Eye (tissue), 1 donor: ENCODE results near the gene RNASEH1.
A peak's percentile ranks its signal among the peaks of the same experiment; 100 is the strongest.
"Not testable (repeated sequence)": the region's sequence is repeated elsewhere in the genome, so short reads cannot be mapped to it uniquely, and the experiment has no call there.

ENCODE experiments used
- DNase-seq: peaks from one replicate; pipeline ENCODE4 v3.0.0-alpha.2; 2015

The RNASEH1 gene

GRCh38 chr2:3517948-3518495 lies 40.1 kb downstream of the RNASEH1 start:
- no peak for DNase-seq

GRCh38 chr2:3516831-3517230 lies 41.3 kb downstream of the RNASEH1 start:
- DNase-seq, result no peak

- not testable (repeated sequence) for DNase-seq
Observed at GRCh38 chr2:3515438-3515837, 42.7 kb downstream of the RNASEH1 start.

- DNase-seq, result no peak
Observed at GRCh38 chr2:3513026-3513810, 44.9 kb downstream of the RNASEH1 start.

- no peak for DNase-seq
Observed at GRCh38 chr2:3512086-3512485, 46.0 kb downstream of the RNASEH1 start.

- no peak for DNase-seq
Observed at GRCh38 chr2:3505771-3506170, 52.4 kb downstream of the RNASEH1 start.

- DNase-seq, result no peak
Observed at GRCh38 chr2:3504741-3505140, 53.4 kb downstream of the RNASEH1 start.

GRCh38 chr2:3503483-3503882 lies 54.6 kb downstream of the RNASEH1 start:
- no peak for DNase-seq

GRCh38 chr2:3503046-3503445 lies 55.1 kb downstream of the RNASEH1 start:
- no peak for DNase-seq

- DNase-seq, result no peak
Observed at GRCh38 chr2:3500326-3500899, 57.7 kb downstream of the RNASEH1 start.

- peak; percentile 23 for DNase-seq
Observed at GRCh38 chr2:3498783-3499394, 59.2 kb downstream of the RNASEH1 start.

GRCh38 chr2:3496708-3497080 lies 61.4 kb downstream of the RNASEH1 start:
- DNase-seq, result not testable (repeated sequence)
